Activated naive CD4-positive, alpha-beta T cell treated with anti-CD3 and anti-CD28 coated beads, Interleukin-2, amount 50 U/mL, for 24 hours (primary cell): ENCODE measurements around the gene MIS18A.

Source experiments
- H3K27ac Mint-ChIP-seq: one replicate; pipeline ENCODE4 v1.8.0; 2021; ENCODE audit warnings: mild to moderate bottlenecking, mixed read lengths
- H3K27me3 Mint-ChIP-seq: one replicate; pipeline ENCODE4 v1.8.0; 2021; ENCODE audit warnings: mixed read lengths
- H3K36me3 Mint-ChIP-seq: one replicate; pipeline ENCODE4 v1.8.0; 2021; ENCODE audit warnings: mixed read lengths
- H3K4me1 Mint-ChIP-seq: one replicate; pipeline ENCODE4 v1.8.0; 2021; ENCODE audit warnings: mixed read lengths
- H3K4me3 Mint-ChIP-seq: one replicate; pipeline ENCODE4 v1.8.0; 2021; ENCODE audit warnings: mild to moderate bottlenecking, mixed read lengths
- H3K9me3 Mint-ChIP-seq: one replicate; pipeline ENCODE4 v1.8.0; 2021; ENCODE audit warnings: mixed read lengths

The MIS18A gene

DNA sequence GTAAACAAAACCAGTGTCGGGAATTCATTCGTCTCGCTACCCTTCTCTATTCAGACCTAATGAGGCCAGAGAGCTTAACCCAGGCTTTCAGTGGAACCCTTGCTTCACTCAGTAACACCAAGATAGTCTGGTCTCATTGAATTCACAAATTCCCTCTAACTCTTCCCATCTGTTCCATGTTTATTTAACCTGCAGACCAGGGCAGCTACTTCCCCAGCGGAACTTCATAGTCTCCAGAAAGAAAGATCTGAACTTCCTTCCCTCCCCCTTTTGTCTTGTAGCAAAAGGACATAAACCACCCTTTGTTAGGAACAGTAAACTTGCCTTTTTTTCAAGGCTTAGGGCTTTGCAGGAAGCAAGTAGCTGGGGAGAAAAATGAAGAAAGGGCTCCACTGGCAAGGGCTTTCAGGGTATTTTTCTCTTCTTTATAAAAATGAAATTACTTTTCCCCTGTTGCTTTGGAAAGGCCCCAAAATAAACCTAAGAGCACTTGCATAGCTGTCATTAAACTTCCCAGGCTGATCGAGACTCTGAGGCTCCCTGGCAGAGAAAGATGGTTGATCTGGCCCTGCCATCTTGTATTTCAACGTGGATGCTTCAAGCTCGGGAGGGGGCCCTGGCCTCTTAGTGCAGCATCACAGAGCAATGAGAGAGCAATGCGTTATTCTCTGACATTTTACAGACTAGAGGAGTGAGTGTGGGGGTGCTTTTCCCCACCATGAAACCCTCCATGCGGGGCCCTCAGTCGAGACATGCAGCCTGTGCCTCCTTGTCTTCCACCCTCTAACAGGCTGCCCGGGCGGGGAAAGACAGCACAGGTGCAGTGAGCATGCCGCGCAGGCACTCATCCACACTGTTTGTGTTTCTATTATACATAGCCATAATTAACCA lies 30.0 kb downstream of the MIS18A start:
- no peak overlapping the region for H3K4me3 Mint-ChIP-seq
- peaks cover 11% of the 10 kb centered on the region for H3K27me3 Mint-ChIP-seq
- H3K4me1 Mint-ChIP-seq, result no peaks in the 10 kb centered on the region
- peaks cover 5% of the 10 kb centered on the region for H3K9me3 Mint-ChIP-seq
- no peaks in the 10 kb centered on the region for H3K36me3 Mint-ChIP-seq
- H3K27ac Mint-ChIP-seq, result no peak overlapping the region

DNA sequence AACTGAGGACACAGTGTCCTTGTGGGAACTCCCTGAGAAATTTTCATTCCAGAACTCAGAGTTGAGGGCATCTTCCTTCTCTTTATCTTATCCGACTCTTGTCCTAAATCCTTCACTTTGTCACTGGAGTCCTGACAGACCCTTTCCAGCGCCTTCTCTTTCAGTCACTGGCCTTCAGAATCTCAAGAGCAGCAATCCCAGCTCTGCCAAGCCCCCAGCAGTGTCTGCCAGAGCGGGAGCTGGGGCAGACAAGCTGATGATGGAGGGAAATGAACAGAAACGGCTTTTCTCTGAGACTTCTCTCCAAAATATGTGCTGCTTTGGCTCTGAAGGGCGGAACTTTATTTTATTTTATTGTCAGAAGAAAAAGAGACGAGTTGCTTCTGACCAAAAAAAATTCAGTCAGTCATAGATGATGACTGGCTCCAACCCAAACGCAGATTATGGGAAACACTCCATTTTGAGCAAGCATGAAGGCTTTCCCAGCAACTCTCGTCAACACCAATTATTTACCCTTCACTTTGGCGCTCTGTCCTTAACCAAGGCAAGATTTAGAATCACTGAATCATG lies 32.2 kb downstream of the MIS18A start:
- no peaks in the 10 kb centered on the region for H3K36me3 Mint-ChIP-seq
- no peak overlapping the region for H3K4me3 Mint-ChIP-seq
- H3K27me3 Mint-ChIP-seq, result peaks cover 11% of the 10 kb centered on the region
- no peak overlapping the region for H3K27ac Mint-ChIP-seq
- H3K4me1 Mint-ChIP-seq, result no peaks in the 10 kb centered on the region
- H3K9me3 Mint-ChIP-seq, result peaks cover 5% of the 10 kb centered on the region

DNA sequence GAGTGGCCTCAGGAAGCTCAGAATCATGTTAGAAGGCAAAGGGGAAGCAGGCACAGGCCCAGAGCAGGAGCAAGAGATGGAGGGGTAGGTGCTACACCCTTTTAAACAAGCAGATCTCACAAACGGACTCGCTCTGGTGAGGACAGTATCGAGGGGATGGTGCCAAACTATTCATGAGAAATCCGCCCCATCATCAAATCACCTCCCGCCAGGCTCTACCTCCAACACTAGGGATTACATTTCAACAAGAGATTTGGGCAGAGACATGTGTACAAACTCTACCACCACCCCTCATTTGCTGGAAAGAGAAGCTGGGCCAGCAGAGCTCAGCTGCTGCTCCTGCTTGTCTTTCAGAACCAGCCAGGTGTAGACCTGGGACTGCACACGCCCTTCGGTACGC lies 32.9 kb downstream of the MIS18A start:
- no peaks in the 10 kb centered on the region for H3K36me3 Mint-ChIP-seq
- H3K27ac Mint-ChIP-seq, result no peak overlapping the region
- no peak overlapping the region for H3K4me3 Mint-ChIP-seq
- H3K9me3 Mint-ChIP-seq, result no peaks in the 10 kb centered on the region
- H3K4me1 Mint-ChIP-seq, result no peaks in the 10 kb centered on the region
- peaks cover 6% of the 10 kb centered on the region for H3K27me3 Mint-ChIP-seq

DNA sequence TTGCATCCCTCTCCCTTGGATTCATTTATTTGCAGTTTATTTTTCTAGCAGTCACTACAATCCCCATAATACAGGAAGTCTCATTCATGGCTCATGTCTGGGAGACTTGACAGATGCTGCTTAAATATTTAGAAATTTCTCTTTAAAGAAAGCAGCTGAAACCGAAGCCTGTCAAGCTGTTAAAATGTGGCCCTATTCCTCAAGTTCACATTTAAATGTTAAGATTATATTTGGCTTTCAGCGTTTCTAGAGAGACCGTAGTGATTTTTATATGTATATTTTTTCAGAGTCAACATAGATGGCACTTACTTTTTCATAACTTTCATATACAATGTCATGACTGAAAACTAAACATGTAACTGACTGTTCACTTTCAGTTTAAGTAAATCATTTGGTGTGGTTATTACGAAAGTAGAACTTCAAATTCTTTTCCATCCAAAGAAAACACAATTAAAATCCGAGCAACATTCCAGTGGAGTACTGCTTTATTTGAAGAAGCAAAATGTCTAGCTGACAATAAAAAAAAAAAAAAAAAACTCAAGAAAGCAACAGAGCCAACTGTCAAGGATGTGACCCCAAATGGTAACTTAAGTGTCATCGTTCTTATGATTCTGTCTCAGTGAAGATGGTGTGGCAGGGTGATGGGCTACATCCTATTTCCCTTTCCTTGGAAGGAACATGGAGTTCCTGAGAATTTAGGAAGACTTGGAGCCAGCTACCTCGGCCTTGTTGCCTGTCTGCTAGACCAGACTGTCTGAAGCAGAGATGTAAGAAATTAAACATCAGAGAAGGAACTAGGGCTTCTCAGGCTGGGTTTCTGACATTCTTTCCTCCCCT lies 37.8 kb downstream of the MIS18A start:
- Mint-ChIP-seq H3K4me3 (no peak overlapping the region), H3K9me3 (peaks cover 6% of the 10 kb centered on the region), H3K27ac (no peak overlapping the region), H3K36me3 (no peaks in the 10 kb centered on the region), H3K4me1 (no peaks in the 10 kb centered on the region), H3K27me3 (peaks cover 1% of the 10 kb centered on the region)

DNA sequence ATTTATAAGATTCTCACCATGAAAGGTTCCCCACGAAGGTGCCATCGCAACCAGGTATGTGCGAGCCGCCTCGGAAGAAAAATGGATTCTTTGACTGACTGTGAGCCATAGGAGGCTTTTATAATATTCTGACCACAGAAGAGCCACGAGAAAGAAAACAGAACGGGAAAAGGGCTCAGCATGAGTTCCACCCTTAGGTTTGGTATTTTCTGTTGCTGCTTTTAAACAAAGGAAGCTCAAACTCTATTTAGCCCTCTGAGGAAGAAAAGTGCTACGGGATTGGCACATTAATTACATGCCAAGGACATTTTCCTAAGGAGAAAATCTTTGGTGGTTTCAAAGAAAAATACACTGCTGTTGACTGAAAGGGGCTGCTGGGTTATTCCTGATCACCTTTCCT lies 39.3 kb downstream of the MIS18A start:
- Mint-ChIP-seq H3K36me3 (no peaks in the 10 kb centered on the region), H3K27me3 (no peaks in the 10 kb centered on the region), H3K4me3 (no peak overlapping the region), H3K9me3 (peaks cover 6% of the 10 kb centered on the region), H3K27ac (no peak overlapping the region), H3K4me1 (no peaks in the 10 kb centered on the region)

DNA sequence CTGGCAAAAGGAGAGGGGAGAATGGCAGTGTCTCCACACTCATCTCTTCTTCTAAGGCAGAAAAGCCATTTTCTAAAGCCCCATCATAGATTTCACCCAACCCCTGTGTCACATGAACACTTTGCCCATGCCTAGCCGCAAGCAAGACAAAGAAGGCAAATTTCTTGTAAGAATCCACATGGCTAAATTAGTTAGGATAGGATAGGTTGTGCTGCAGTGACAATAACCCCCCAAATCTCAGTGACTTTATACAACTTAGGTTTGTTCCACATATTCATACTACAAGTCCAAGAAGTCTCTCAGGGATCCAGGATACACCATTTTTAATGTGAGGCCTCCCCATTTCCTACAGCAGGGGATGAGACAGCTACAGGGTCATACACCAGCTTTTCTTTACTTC lies 40.8 kb downstream of the MIS18A start:
- H3K36me3 Mint-ChIP-seq, result no peaks in the 10 kb centered on the region
- H3K9me3 Mint-ChIP-seq, result peaks cover 6% of the 10 kb centered on the region
- no peaks in the 10 kb centered on the region for H3K27me3 Mint-ChIP-seq
- no peak overlapping the region for H3K4me3 Mint-ChIP-seq
- no peak overlapping the region for H3K27ac Mint-ChIP-seq
- no peaks in the 10 kb centered on the region for H3K4me1 Mint-ChIP-seq

DNA sequence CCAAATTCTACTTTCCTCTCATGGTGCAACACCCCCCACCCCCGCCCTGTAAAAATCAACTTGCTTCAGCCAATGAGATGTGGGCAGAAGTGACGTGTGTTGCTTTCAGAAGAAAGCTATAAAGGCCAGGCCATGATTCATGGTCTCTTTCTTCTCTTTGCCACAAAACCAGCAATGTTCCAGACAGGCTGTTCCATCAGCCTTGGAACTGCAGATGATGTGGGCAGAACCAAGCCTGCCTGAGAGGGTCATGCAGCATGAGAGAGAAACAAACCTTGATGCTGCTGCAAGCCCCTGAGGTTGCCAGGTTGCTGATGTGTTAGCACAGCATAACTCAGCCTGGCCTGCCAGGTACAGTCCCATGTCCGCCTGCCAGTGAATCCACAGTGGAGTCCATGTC lies 41.8 kb downstream of the MIS18A start:
- Mint-ChIP-seq H3K36me3 (no peaks in the 10 kb centered on the region), H3K4me1 (no peaks in the 10 kb centered on the region), H3K9me3 (peaks cover 6% of the 10 kb centered on the region), H3K4me3 (no peak overlapping the region), H3K27ac (no peak overlapping the region), H3K27me3 (no peaks in the 10 kb centered on the region)

DNA sequence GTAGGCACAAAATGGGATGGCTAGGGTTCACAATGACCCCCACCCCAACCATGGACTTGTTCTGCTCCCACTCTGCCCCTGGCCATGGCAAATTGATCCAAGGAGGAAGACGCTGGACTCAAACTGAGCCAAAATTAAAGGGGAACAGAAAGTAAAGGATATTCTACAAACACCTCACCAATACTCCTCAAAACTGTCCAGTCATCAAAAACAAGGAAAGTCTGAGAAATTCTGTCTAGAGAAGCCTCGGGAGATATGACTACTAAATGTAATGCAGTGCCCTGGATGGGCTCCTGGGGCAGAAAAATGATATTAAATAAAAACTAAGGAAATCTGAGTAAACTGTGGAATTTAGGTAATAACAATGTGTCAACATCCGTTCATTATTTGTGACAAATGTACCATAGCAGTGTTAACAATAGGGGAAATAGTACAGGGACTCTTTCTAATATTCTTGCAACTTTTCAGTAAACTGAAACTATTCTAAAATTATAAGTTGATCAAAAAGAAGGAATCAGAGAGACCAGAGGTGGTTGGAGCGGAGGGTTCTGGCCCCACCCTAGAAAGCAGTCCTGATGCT lies 45.0 kb downstream of the MIS18A start:
- Mint-ChIP-seq H3K36me3 (no peaks in the 10 kb centered on the region), H3K27ac (no peak overlapping the region), H3K4me3 (no peak overlapping the region), H3K27me3 (no peaks in the 10 kb centered on the region), H3K9me3 (peaks cover 4% of the 10 kb centered on the region), H3K4me1 (no peaks in the 10 kb centered on the region)

DNA sequence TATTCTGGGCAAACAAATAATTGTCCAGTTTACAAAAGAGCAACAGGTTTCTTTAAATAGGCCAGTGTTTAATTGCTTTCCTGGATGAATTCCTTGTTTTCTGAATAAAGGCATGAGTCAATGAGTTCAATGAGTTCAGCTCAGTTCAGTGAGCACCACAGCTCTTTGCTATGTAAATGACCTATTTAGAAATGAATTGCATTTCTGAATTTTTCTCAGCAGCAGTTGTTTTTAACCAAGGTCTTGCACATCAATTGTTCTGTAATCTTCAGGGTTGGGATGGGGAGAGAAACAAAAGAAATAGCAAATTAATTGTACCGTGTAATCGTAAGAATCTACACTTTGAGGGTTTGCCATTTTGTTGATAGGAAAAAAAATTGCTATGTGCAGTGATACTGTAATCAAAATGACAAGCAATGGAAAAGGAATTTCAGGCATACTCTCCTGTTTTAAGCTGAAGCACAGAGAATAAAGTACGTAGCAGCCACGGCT lies 45.7 kb downstream of the MIS18A start:
- H3K9me3 Mint-ChIP-seq, result no peaks in the 10 kb centered on the region
- no peaks in the 10 kb centered on the region for H3K27me3 Mint-ChIP-seq
- H3K4me1 Mint-ChIP-seq, result no peaks in the 10 kb centered on the region
- H3K4me3 Mint-ChIP-seq, result no peak overlapping the region
- H3K36me3 Mint-ChIP-seq, result no peaks in the 10 kb centered on the region
- no peak overlapping the region for H3K27ac Mint-ChIP-seq

DNA sequence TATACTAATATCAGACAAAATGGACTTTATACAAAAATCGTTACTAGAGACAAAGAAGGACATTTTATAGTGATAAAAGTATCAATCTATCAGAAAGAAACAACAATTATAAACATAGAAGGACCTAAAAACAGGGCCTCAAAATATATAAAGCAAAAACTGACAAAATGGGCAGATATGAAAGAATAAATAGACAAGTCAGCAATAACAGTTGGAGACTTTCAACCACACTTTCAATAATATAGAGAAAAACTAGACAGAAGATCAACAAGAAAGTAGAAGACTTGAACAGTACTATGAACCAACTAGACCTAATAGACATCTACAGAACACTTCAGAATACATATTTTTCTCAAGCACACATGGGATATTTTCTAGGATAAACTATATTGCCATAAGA lies 52.4 kb downstream of the MIS18A start:
- H3K4me3 Mint-ChIP-seq, result no peak overlapping the region
- H3K9me3 Mint-ChIP-seq, result peaks cover 13% of the 10 kb centered on the region
- peaks cover 8% of the 10 kb centered on the region for H3K36me3 Mint-ChIP-seq
- H3K27ac Mint-ChIP-seq, result no peak overlapping the region
- H3K27me3 Mint-ChIP-seq, result no peaks in the 10 kb centered on the region
- H3K4me1 Mint-ChIP-seq, result no peaks in the 10 kb centered on the region
